ENCODE data around the gene CES3. TPM values are rescaled to one million over a fixed set of nuclear protein-coding genes. Genes with fewer than 3 reads are reported as not detected.

CES3 gene
- total RNA-seq, 1 experiment from 2014 or later = 3.7 TPM

GRCh38 chr16:66919569-66920298 is 41.3 kb upstream of the CES3 start:
- no peak overlapping the region for H2BK5ac ChIP-seq (ENCODE audit: insufficient read length, low read length)
- no peak overlapping the region for H3K56ac ChIP-seq (ENCODE audit: insufficient read length, low read depth, low read length)
- no peak overlapping the region for H3K18ac ChIP-seq (ENCODE audit: insufficient read length, low read depth, low read length)
- H3K27me3 ChIP-seq (ENCODE audit: insufficient read depth, low read length) = peaks cover 2% of the 10 kb centered on the region; the same call in 1 of the 2 replicates
- H3K79me2 ChIP-seq (ENCODE audit: insufficient read depth, low read length) = no peaks in the 10 kb centered on the region
- no peak overlapping the region for H2BK12ac ChIP-seq (ENCODE audit: insufficient read length, low read depth, low read length)
- H2AFZ ChIP-seq (ENCODE audit: low read length) = no peak overlapping the region
- no peak for TF ChIP-seq CTCF (conservative IDR thresholded peaks at IDR 0.05)
- Mint-ChIP-seq H3K27ac (no peak overlapping the region), H3K4me3 (no peak overlapping the region), H3K9me3 (no peaks in the 10 kb centered on the region; a peak in 1 of 5 replicates), H3K36me3 (ENCODE audit: insufficient read depth in 1 of 3, low read depth in 3 of 3) (no peaks in the 10 kb centered on the region; a peak in 1 of 7 replicates), H3K4me1 (no peaks in the 10 kb centered on the region), H3K27me3 (ENCODE audit: low read depth) (peaks cover 57% of the 10 kb centered on the region)
- no peak overlapping the region for H4K8ac ChIP-seq (replicated peaks; ENCODE audit: insufficient read length, low read depth, low read length)
- no peaks in the 10 kb centered on the region for H3K4me1 ChIP-seq (ENCODE audit: insufficient read depth, low read length)
- no peak overlapping the region for H2BK20ac ChIP-seq (ENCODE audit: low read depth, low read length, poor library complexity, severe bottlenecking)
- no peak overlapping the region for H2BK120ac ChIP-seq (ENCODE audit: low read depth, low read length, poor library complexity, severe bottlenecking)
- H3K23me2 ChIP-seq (ENCODE audit: insufficient read length, low read depth, low read length, poor library complexity, severe bottlenecking) = no peaks in the 10 kb centered on the region
- no peak overlapping the region for H3K14ac ChIP-seq (ENCODE audit: insufficient read depth, low read length)
- H2BK15ac ChIP-seq (ENCODE audit: low read depth, low read length) = no peak overlapping the region
- no peak for DNase-seq
- H3K23ac ChIP-seq (ENCODE audit: insufficient read length, low read depth, low read length) = no peak overlapping the region
- no peak overlapping the region for H3K27ac ChIP-seq (ENCODE audit: insufficient read length, low read depth, low read length)
- no peak overlapping the region for H3K9ac ChIP-seq (ENCODE audit: extremely low read depth, insufficient read length, low read length)
- H3K9me3 ChIP-seq (ENCODE audit: control insufficient read depth, low read depth, low read length) = no peaks in the 10 kb centered on the region
- WGBS (ENCODE audit: extremely low coverage, insufficient read length, low lambda C conversion rate) = no CpG with 5 or more reads among the region's 5 CpGs
- H3K79me1 ChIP-seq (ENCODE audit: insufficient read depth, low read depth, low read length, poor library complexity, severe bottlenecking) = no peaks in the 10 kb centered on the region
- no peaks in the 10 kb centered on the region for H4K20me1 ChIP-seq (ENCODE audit: control insufficient read depth, insufficient read depth, insufficient read length)
- no peak overlapping the region for H2AK5ac ChIP-seq (ENCODE audit: insufficient read length, low read length)
- H3K4me2 ChIP-seq (ENCODE audit: insufficient read depth, insufficient read length, low read length) = no peak overlapping the region
- no peak overlapping the region for H4K91ac ChIP-seq (ENCODE audit: insufficient read length, low read depth, low read length)
- no peak overlapping the region for H3K4ac ChIP-seq (ENCODE audit: low read depth, low read length)
- no peak overlapping the region for H4K5ac ChIP-seq (ENCODE audit: insufficient read length, low read depth, low read length)
- no peak overlapping the region for H3T11ph ChIP-seq (ENCODE audit: low read length)

Data from H9 (cell line).